NCI-H526 treated with DMSO at 0.1 percent for 48 hours (cell line): ENCODE measurements around the gene IFIT1B.
"Not testable (repeated sequence)": the region's sequence is repeated elsewhere in the genome, so short reads cannot be mapped to it uniquely, and the experiment has no call there.

Experiments
- DNase-seq: peaks from one replicate; lab custom pipeline; 2025; lab: John Stamatoyannopoulos, UW

IFIT1B gene, protein sequence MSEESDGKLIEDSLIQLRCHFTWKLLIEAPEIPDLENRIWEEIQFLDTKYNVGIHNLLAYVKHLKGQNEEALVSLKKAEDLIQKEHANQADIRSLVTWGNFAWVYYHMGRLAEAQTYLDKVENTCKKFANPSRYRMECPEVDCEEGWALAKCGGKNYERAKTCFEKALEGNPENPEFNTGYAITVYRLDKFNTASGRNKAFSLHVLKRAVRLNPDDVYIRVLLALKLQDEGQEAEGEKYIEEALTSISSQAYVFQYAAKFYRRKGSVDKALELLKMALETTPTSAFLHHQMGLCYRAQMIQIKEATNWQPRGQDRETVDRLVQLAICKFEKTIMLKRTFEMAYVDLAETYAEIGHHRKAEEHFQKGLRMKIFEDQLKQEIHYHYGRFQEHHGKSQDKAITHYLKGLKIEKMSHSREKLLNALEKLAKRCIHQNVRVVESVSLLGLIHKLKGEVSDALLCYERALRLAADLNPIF

DNA sequence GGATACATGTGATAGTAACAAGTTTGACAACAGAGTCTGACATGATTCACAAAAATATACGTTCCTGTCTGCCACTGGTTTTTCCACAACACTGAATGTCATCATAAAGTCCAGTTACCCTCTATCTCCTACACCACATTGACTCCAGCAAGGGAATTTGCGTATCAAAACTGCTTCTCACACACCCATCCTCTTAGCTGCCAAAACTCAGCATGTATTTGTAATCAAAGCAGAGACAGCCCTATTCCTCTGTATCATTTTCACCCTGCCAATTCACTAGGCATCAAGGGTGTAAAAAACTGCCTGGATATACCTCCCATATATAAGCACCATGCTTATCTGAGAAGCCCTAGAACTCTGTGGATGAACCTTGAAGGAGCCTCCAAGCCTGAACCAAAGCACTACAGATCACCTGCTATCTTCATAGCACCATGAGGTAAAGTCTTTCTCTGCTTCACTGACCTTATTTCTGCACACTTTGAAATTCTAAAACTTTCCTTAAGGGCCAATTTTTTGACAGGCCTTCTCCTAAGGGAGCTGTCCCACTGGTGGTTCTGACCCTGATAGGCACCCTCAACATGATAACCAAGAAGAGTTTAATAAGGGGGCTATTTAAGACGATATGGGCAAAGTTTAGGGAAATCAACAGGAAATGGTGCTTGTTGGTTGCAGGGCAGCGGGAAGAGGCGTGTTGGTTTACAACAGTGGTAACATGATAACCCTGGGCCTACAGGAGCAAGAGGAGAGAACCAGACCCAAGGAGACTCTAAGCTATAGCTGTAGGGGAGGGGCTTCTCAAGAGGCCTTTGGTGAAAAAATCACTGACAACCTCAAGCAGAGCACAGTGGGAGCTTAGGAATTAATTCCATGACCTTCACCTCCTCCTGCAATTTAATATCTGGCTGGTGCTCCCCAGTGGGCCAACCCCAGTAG lies at the start of gene IFIT1B:
TSS of gene IFIT1B (plus strand) at position 352 of the 933 bp plus-strand sequence. CDS start at position 432, 80 bp downstream.
- no peak for DNase-seq

DNA sequence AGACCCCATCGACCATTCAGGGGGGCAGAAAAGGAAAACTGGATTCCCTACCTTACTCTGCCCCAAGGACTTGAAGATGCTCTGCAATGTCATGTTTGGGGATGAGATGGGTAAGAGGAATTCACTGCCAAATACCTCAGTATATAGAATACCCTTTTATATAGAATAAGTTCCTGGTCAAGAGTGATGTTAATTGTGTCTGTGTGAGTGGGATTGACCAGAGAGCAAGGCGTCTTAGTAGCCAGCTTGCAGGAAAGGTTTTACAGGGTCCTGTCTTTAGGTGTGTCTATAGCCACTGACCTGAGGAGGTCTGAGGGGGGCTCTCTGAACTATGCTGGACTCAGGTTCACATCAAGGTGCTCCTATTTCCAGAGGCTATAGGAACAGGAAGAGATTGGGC lies 48.7 kb upstream of the IFIT1B start:
- DNase-seq = no peak

DNA sequence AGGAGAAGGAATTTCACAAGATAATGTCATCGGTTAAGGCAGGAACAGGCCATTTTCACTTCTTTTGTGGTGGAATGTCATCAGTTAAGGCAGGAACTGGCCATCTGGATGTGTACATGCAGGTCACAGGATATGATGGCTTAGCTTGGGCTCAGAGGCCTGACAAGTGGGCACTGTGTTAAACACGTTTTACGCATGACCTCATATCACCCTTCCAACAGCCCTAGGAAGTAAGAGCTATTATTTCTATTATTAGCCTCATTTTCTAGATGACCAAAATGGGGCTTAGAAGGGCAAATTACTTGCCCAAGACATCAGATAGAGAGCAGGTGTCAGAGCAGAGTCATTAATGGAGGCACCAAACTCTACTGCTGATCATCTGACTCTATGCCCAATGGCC lies 47.8 kb upstream of the IFIT1B start:
- not testable (repeated sequence) for DNase-seq

DNA sequence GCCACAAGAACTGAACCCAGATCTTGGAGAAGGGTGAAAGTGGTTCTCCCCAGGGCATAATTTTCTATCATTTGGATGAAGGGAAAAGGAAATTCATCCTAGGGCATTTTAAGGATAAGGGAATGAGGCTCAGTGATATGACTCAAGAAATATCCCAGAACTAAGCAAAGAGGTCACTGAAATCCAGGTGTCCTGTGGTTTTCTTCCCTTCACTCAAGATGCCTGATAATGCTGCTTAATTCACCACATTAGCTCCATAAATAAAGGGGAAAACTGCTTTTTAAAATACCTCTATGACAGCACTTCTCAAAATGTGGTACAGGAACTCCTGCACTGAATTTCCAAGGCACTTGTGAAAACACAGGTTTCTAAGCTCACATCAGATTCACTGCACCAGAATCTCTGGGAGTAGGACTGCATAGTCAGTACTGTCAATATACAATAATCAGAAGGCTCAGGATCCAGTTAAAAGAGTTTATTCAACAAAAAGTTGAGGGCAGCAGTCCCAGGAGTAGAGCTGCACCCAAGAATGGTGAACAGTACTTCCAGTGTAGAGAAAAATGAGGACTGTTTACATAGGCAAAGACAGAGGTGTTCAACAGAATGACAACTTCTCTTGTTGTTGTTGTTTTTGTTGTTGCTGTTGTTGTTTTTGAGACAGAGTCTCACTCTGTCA lies 47.2 kb upstream of the IFIT1B start:
- no peak for DNase-seq

DNA sequence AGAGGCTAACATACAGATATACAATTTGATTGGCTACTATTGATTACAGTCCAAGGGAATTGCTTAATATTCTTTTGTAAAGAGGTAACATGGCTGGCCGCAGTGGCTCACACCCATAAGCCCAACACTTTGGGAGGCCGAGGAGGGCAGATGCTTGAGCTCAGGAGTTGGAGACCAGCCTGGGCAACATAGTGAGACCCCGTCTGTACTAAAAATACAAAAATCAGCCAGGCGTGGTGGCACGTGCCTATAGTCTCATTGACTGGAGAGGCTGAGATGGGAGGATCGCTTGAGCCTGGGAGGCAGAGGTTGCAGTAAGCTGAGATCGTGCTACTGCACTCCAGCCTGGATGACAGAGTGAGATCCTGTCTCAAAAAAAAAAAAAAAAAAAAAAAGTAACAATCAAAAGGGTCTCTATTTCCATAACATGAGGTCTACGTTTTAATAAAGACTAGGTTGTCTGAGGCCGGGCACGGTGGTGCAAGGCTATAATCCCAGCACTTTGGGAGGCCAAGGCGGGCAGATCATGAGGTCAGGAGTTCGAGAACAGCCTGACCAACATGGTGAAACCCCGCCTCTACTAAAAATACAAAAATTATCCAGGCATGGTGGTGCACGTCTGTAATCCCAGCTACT lies 46.3 kb upstream of the IFIT1B start:
- DNase-seq = not testable (repeated sequence)

DNA sequence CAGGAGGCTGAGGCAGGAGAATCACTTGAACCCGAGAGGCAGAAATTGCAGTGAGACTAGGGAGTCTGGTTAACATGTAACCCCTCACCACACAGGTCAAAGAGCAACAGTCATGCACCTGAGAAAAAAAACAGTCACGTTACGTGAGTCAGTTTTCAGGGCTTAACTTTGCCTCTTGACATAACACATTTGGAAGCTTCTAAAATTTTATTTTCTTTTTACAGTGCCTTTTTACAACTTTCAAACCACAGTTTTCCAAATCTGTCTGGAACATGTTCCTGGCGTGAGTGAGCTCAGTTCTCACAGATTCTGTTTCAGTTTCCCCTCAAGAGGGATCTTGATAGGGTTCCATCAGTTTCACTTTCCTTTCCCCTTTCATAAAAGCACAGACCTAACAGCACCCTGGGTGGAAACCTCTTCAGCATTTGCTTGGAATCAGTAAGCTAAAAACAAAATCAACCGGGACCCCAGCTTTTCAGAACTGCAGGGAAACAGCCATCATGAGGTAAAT lies 45.7 kb upstream of the IFIT1B start:
- no peak for DNase-seq

DNA sequence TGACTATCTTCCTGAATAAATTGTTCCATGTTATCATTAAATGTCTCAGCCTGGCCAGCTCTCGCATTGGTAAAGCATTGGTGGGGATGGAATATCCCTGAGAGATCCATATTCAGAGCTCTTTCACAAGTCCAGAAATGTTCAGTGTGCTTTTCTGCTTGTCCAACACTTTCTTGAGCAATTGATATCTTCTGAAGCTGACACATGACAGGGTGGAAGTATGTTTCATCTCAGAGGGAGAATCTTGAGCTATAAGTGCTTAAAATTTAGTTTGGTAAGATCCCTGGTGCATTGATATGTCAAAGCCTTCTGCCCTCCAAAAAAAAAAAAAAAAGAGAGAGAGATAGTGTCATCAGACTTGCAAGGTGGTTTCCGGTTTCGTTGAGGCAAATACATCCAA lies 42.6 kb upstream of the IFIT1B start:
- no peak for DNase-seq

DNA sequence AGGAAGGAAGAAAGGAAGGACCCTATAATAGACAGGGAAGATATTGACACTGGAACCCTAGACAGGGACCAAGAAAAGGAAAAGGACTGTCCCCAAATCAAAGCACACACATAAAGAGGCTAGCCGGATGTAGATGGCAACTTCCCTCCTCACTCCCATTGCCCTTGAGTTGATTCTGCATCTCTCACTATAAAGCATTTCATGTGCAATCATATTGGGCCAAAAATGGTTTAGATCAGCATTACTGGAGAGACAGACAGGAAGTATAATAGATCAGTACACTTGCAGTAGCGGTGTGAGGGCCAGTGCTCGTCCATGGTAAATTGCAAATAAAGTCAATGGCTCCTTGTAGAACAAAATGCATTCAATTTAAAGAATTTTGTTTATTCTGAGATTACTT lies 41.6 kb upstream of the IFIT1B start:
- no peak for DNase-seq

DNA sequence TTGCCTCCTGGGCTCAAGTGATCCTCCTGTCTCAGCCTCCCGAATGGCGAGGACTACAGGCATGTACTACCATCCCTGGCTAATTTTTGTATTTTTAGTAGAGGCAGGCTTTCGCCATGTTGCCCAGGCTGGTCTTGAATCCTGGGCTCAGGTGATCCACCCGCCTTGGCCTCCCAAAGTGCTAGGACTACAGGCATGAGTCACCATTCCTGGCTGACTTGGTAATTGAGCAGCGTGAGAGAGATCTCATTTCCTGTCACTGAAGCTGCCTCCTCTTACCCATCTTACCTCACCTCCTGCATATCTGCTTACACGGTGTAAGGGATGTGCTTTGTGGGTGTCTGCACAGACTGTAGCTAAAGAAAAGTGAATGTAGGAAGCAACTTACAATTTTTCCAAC lies 40.4 kb upstream of the IFIT1B start:
- no peak for DNase-seq

DNA sequence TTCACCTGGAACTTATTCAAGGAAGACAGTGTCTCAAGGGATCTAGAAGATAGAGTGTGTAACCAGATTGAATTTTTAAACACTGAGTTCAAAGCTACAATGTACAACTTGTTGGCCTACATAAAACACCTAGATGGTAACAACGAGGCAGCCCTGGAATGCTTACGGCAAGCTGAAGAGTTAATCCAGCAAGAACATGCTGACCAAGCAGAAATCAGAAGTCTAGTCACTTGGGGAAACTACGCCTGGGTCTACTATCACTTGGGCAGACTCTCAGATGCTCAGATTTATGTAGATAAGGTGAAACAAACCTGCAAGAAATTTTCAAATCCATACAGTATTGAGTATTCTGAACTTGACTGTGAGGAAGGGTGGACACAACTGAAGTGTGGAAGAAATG lies 39.1 kb upstream of the IFIT1B start:
- no peak for DNase-seq

DNA sequence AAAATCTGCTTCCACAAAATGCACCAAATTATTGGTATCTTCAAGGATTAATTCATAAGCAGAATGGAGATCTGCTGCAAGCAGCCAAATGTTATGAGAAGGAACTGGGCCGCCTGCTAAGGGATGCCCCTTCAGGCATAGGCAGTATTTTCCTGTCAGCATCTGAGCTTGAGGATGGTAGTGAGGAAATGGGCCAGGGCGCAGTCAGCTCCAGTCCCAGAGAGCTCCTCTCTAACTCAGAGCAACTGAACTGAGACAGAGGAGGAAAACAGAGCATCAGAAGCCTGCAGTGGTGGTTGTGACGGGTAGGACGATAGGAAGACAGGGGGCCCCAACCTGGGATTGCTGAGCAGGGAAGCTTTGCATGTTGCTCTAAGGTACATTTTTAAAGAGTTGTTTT lies 38.0 kb upstream of the IFIT1B start:
- no peak for DNase-seq

DNA sequence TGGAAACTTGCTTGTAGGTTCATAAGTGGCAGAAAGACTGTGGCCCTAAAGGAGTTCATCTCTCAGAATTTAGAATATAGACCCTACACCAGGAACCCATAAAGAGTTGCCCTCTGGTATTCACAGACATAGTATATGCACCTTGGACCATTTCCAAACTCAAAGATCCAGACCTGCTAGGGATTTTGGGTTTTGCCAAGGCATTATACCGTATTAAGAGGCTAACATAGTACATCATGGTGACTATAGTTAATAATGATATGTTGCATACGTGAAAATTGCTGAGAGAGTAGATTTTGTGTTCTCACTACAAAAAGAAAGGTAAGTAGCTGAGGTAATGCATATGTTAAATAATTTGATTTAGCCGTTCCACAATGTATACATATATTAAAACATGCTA lies 36.2 kb upstream of the IFIT1B start:
- DNase-seq = no peak

DNA sequence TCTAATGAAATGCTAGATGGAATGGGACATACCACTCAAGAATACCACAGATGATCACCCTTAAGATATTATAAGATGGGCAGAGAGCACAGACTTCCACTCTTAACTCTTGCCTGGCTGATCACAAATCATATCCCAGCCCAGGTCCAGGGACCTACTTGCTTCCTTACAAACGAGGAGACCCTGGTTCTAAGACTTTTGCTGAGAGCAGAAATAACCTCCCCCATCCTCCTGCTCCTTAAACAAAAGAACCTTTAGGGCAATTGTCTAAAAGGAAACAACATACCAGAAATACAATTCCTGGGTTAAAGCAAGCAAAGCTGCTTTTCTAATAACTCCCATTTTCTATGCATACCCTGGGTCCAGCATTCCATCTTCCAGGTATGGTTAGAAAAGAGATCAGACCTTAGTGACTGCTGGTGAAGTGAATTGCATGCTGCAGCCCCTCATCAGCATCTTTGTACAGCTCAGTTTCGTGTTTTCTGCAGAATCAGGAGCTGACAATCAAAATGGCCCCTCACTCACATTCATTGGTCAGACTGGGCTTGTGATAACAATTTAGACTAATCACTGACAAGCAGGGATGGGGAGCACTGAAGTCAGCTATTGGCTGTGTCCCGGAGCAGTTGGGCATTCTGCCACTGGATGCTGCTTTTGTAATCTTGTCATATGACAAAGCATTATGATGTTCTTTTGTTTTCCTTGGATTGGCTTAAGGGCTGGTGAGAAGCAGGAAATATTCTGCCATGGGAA lies 35.5 kb upstream of the IFIT1B start:
- DNase-seq = no peak

DNA sequence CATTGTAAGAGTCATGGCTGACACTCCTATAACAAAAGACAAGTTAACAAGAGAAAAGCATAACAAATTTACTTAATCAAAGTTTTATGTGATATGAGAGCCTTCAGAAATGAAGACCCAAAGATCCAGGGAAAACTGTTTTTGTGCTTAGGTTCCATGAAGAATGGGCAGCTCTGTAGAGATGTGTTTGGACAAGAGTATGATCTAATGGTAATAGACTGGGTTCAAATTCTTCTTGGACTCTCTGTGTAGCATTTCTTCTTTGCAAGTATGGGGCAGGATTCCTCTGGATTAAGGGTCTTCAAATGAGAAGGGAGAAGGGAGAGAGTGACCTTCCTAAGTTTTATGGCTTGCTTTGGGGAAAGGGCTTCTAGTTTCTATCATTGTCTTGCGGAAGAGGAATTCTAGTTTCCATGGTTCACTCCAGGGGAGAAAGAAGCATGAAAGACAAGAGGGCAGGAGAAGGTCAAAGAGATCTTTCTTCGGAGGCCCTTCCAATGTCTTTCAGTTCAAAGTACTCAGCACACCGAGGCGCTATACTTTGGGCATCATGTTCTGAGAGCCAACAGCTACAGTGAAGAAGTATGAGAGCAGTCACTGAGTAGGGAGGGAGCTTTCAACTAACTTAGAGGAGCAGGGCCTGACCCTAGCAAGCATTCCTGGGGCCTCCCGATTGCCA lies 34.6 kb upstream of the IFIT1B start:
- DNase-seq = no peak

DNA sequence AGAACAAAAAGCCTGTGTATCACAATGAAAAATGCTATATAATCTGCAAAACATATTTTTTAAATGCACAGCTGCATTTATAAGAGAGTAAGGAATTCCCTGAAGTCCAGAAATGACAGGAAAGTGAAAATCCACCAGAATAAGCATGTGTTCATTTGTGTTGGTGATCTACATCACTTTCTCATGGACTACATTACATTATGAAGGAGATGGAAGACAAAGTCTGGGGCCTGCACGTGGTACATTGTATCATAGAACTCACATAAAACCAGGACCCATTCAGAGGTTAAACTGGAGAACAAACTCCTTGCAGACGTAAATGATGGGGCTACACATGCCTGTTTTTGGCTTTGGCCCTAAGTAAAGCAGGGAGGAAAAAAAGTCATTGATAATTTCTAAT lies 33.7 kb upstream of the IFIT1B start:
- no peak for DNase-seq

DNA sequence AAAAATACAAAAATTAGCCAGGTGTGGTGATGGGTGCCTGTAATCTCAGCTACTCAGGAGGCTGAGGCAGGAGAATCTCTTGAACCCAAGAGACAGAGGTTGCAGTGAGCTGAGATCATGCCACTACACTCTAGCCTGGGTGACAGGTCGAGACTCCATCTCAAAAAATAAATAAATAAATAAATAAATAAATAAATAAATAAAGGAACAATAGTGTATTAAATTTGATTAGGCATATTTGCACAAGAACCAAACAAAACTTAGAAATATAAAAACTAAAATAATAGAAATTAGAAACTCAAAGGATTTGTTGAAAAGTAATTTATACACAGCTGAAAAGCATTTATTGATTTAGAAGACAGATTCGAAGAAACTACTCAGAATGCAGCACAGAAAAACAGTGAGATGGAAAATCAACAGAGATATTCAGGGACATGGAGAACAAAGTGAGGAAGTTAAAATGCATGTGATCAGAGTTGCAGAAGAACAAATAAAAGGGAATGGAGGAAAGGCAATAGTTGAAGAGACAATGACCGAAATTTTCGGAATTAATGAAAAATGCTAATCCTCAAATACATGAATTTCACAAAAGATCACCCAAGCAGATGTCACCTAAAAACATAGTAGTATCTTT lies 32.4 kb upstream of the IFIT1B start:
- DNase-seq = no peak

DNA sequence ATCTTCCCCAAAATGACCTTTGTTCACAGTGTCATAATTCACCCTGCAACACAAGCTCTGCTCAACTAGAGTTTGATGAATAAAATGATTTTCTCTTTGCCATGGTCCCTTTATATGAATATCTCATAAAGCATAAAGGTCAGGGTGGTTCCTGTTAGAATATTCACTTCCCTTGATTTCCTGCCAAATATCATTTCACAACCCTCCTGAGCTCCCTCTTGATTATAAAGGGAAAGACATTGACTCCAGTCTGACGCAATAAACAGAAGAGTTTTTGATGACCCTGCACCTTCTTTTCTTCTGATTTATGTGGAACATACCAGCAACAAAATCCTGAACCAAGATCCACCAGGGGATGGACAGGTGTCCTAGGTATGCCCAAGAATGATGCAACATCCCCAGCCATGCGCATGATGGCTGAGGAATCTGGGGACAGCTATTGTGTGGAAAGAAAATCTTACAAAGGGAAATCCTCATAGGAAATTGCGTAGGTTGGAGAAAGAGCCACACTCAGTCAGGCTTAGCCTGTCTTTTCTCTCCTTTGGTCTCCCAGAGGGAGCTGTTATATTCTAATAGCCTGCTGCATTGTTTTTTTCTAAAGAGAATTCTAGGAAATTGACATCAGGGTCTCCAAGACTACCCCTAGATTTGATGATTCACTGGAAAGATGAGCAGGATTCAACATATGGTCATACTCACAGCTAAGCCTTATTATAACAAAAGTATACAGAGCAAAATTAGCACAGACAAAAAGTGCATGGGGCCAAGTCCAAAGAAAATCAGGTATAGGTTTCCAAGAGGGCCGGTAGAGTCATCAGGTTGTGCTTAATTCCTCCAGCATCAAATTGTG lies 31.2 kb upstream of the IFIT1B start:
- DNase-seq = no peak

DNA sequence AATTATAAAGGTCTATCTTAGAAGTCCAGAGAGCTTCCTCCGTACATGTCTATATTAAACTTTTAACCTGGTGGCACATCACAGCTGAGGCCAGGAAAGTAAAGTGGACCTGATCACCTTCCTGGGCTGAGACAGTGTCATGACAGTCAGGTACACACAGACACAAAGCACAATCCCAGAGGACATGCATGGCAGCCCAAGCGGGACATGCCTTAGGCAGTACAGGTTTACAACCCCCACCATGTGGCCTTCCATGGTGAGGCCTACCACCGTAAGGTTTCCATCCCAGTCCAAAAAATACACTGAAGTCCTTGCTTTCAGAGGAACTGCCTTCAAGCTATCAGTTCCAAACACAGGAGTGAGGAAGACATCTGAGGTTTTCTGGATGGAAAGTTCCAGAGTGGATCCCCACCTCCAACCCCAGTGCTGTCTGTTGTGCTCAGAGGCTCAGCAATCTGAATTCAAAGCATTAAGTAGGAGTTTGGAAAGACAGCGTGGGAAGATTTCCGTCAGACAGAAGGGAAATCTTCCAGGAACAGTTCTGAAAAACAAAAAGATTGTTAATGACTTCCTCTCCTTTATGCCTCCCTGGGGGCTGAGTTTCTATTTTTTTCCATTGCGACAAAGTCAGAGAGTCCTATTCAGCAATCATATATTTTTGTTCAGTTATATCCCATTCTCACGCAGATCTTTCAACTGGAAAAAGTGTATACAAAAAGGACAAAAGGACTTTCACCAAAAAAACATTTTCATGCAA lies 30.0 kb upstream of the IFIT1B start:
- DNase-seq = no peak
